Peyer's patch (tissue), 4 donors: Measurements from ENCODE around the gene ADK. TPM values are rescaled to one million over a fixed set of nuclear protein-coding genes. Genes with fewer than 3 reads are reported as not detected.

Experiments
- DNase-seq, 3 donors: peaks; one replicate each; pipeline ENCODE4 v3.0.0-alpha.2; 2017 to 2019
- H3K27ac ChIP-seq, 4 donors: fragments of 200-600 bp; sonication (generic); one replicate each; pipeline ENCODE4 v1.5.1; 2016 to 2019
- H3K27me3 ChIP-seq, 2 donors: fragments of 200-600 bp; sonication (generic); one replicate each; pipeline ENCODE4 v1.5.1; 2019
- H3K36me3 ChIP-seq, 3 donors: fragments of 200-600 bp; sonication (generic); one replicate each; pipeline ENCODE4 v1.5.1; 2016 to 2019
- H3K4me1 ChIP-seq, 4 donors: fragments of 200-600 bp; sonication (generic); one replicate each; pipeline ENCODE4 v1.5.1; 2016 to 2019
- H3K4me3 ChIP-seq, 4 donors: fragments of 200-600 bp; sonication (generic); 1 replicate in 3 of 4; 2 replicates in 1 of 4; pipeline ENCODE4 v1.5.1; 2016 to 2019; ENCODE audit warnings: mild to moderate bottlenecking in 1 of 4
- H3K9me3 ChIP-seq, 4 donors: fragments of 200-600 bp; sonication (generic); one replicate each; pipeline ENCODE4 v1.5.1; 2016 to 2019; ENCODE audit warnings: mild to moderate bottlenecking in 1 of 4
- POLR2A ChIP-seq, 2 donors: fragments of 450-650 bp; IDR thresholded peaks; one replicate each; pipeline ENCODE4 v1.5.1; 2017; ENCODE audit warnings: antibody characterized with exemption in 2 of 2, mild to moderate bottlenecking in 2 of 2, moderate library complexity in 2 of 2
- total RNA-seq, 4 donors: library from RNA; depleted of rRNA; stranded (reverse); fragments of >200 nt; gene quantifications; one replicate each; pipeline ENCODE4 v1.1.0, GENCODE V29; 2016
- TF ChIP-seq, protein P1 (sequence below), 6 experiments: fragments of 450-650 bp in 4 of 6; fragments of 200-600 bp in 2 of 6; sonication (generic) in 1 of 6; IDR thresholded peaks; one replicate each; pipeline ENCODE4 v1.5.1; 2017 to 2019; ENCODE audit warnings: antibody characterized with exemption in 6 of 6, mild to moderate bottlenecking in 3 of 6, moderate library complexity in 1 of 6

ADK gene
- total RNA-seq, 4 donors from 2014 or later: 7.4 to 50.3 (median 14.3) TPM

DNA sequence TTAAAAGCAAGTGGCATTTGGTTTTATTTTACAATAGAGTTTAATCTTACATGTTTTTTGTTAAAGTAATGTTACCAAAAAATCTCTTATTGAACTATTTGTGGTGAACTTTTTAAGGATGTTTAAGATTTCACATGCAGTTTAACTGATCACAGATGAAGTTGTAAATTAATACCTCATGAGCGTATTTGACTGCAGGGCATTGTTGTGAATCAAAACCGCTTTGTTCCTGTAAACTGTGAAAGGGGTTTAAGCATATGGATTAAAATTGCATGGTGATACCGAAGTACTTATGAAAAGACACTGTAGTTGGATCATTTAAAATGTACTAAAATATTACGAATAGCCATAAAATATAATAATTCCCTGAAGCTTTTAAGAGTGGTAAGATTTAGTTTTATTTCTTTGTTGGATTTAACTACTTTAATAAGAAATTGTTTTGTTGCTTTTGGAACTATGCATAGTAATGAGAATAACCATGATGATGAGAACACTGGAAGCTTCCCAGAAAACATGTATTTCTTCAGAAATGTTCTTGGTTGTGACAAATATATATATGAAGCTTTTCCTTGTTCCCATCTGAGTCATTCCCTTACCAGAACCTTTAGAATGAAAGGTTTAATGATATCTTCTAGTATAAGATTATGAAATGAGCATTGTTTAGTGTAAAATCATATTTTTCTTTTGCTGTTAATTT, 131.3 kb downstream of the ADK start:
- DNase-seq: no peak
- H3K27me3 ChIP-seq: no peaks in the 10 kb centered on the region
- TF ChIP-seq, protein P1, sequence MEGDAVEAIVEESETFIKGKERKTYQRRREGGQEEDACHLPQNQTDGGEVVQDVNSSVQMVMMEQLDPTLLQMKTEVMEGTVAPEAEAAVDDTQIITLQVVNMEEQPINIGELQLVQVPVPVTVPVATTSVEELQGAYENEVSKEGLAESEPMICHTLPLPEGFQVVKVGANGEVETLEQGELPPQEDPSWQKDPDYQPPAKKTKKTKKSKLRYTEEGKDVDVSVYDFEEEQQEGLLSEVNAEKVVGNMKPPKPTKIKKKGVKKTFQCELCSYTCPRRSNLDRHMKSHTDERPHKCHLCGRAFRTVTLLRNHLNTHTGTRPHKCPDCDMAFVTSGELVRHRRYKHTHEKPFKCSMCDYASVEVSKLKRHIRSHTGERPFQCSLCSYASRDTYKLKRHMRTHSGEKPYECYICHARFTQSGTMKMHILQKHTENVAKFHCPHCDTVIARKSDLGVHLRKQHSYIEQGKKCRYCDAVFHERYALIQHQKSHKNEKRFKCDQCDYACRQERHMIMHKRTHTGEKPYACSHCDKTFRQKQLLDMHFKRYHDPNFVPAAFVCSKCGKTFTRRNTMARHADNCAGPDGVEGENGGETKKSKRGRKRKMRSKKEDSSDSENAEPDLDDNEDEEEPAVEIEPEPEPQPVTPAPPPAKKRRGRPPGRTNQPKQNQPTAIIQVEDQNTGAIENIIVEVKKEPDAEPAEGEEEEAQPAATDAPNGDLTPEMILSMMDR (IDR thresholded peaks at IDR 0.05): no peak
- TF ChIP-seq POLR2A (IDR thresholded peaks at IDR 0.05): no peak
- no peaks in the 10 kb centered on the region for H3K4me1 ChIP-seq
- no peak overlapping the region for H3K27ac ChIP-seq
- H3K9me3 ChIP-seq: no peaks in the 10 kb centered on the region
- no peak overlapping the region for H3K4me3 ChIP-seq
- H3K36me3 ChIP-seq: no peaks in the 10 kb centered on the region

DNA sequence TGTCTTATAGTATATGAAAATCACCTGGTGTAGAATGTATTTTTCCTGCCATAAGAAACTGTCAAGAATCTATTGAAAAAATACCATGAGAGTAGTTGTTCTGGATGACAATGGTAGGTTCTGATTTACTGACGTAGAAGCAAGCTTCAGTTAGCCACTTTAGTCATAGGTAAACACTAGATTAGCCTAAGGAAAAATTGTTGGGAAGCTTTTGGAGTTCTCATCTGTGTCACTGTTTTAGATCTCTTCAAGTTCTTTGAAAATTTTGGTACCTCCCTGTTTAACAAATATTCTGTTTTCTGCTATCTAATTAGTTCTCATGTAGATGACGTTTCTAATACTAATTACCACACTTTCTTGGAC, 131.8 kb downstream of the ADK start:
- Histone ChIP-seq H3K4me1 (no peaks in the 10 kb centered on the region), H3K27ac (no peak overlapping the region), H3K4me3 (no peak overlapping the region), H3K9me3 (no peaks in the 10 kb centered on the region), H3K36me3 (no peaks in the 10 kb centered on the region), H3K27me3 (no peaks in the 10 kb centered on the region)
- no peak for DNase-seq
- TF ChIP-seq POLR2A (IDR thresholded peaks at IDR 0.05): no peak
- TF ChIP-seq, protein P1 (IDR thresholded peaks at IDR 0.05): no peak

DNA sequence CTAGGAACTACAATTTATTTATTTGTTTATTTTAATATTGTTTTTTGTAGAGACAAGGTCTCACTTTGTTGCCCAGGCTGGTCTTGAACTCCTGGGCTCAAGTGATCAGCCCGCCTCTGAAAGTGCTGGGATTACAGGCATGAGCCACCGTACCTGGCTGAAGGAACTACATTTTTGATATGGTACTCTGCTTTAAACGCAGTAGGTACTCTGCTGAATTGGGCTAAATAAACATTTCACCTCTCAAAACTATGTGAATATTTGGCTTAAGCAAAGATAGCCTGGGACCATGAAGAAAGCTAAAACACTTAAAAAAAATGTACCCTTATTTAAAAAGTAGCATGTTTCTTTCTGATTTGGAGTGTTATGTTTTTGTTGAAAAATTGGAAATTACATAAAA, 138.2 kb downstream of the ADK start:
- TF ChIP-seq POLR2A (IDR thresholded peaks at IDR 0.05): no peak
- TF ChIP-seq, protein P1 (IDR thresholded peaks at IDR 0.05): no peak
- H3K27ac ChIP-seq: no peak overlapping the region

DNA sequence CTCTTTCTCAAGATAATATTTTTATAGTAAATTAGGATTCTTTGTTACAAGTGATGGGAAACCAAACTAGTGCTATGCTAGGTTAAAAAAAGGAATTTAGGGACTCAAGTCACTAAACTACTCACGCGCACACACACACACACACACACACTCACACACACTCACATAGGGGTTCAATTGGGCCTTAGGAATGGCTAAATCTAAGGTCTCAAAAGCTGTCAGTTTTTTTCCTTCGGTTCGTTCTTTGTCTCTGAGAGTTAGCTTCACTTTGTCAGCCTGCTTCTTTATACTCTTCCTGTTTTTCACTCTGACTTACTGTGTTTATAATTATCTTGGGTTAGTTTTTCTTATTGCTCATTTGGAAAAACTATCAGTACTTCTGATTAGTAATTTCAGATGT, 138.9 kb downstream of the ADK start:
- H3K4me3 ChIP-seq: no peak overlapping the region
- no peaks in the 10 kb centered on the region for H3K9me3 ChIP-seq
- H3K36me3 ChIP-seq: no peaks in the 10 kb centered on the region
- TF ChIP-seq, protein P1 (IDR thresholded peaks at IDR 0.05): no peak
- TF ChIP-seq POLR2A (IDR thresholded peaks at IDR 0.05): no peak
- no peaks in the 10 kb centered on the region for H3K4me1 ChIP-seq
- no peak for DNase-seq
- H3K27ac ChIP-seq: peak overlapping the region in 1 of 4 donors; percentile 37
- H3K27me3 ChIP-seq: no peaks in the 10 kb centered on the region

More for the DNA sequence above, 138.2 kb downstream of the ADK start:
- Histone ChIP-seq H3K9me3 (no peaks in the 10 kb centered on the region), H3K36me3 (no peaks in the 10 kb centered on the region), H3K27me3 (no peaks in the 10 kb centered on the region), H3K4me1 (no peaks in the 10 kb centered on the region), H3K4me3 (no peak overlapping the region)
- no peak for DNase-seq

DNA sequence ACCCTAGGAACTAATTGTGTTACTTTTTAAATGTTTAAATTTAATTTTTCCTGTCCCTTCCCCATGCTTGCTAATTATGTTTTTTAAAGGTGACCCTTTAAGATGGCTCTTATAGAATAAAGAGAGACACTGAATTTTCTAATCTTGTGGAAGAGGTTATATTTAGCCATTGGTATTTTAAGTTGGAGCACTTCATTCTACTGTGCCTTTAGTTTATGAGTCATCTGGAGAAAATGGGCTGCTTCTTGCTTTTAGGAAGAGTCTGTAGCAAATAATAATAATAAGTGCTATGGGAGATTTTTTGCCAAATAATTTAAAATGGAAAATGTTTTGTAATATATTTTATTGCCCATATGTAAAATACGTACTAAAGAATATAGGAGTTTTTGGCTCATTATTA, 139.7 kb downstream of the ADK start:
- DNase-seq: no peak
- peak overlapping the region in 1 of 4 donors; percentile 37 for H3K27ac ChIP-seq
- TF ChIP-seq, protein P1 (IDR thresholded peaks at IDR 0.05): no peak
- no peak for TF ChIP-seq POLR2A (IDR thresholded peaks at IDR 0.05)

More for the DNA sequence above, 139.7 kb downstream of the ADK start:
- Histone ChIP-seq H3K4me1 (no peaks in the 10 kb centered on the region), H3K27me3 (no peaks in the 10 kb centered on the region), H3K4me3 (no peak overlapping the region), H3K36me3 (no peaks in the 10 kb centered on the region), H3K9me3 (no peaks in the 10 kb centered on the region)
